HUES64 (cell line): ENCODE measurements around the gene RALB.
A peak's percentile ranks its signal among the peaks of the same experiment; 100 is the strongest.

Experiments used
- H3K27ac ChIP-seq: 2 replicates; pipeline ENCODE4 v1.7.0; 2013; ENCODE audit warnings: low read depth, low read length, inconsistent platforms
- H3K27me3 ChIP-seq: 2 replicates; pipeline ENCODE4 v1.6.1; 2013; ENCODE audit warnings: mild to moderate bottlenecking, low read length; ENCODE audit not compliant: insufficient read depth
- H3K36me3 ChIP-seq: 2 replicates; pipeline ENCODE4 v1.6.1; 2013; ENCODE audit warnings: mild to moderate bottlenecking, low read length; ENCODE audit not compliant: insufficient read depth
- H3K4me1 ChIP-seq: 2 replicates; pipeline ENCODE4 v1.6.1; 2013; ENCODE audit warnings: mild to moderate bottlenecking, low read length, moderate library complexity; ENCODE audit not compliant: insufficient read depth
- H3K4me3 ChIP-seq: 2 replicates; pipeline ENCODE4 v1.5.1; 2013; ENCODE audit warnings: mild to moderate bottlenecking, low read length, moderate library complexity
- H3K9ac ChIP-seq: 2 replicates; pipeline ENCODE4 v1.6.1; 2013; ENCODE audit warnings: mild to moderate bottlenecking, low read depth, low read length
- H3K9me3 ChIP-seq: 2 replicates; pipeline ENCODE4 v1.6.1; 2013; ENCODE audit warnings: low read depth, low read length; ENCODE audit not compliant: insufficient read depth
- WGBS: fragments of 150-250, 120-280 bp; methylation state at CpG from one replicate; pipeline ENCODE4 v1.1.7; 2013; ENCODE audit warnings: missing lambda C conversion rate; 5-methylcytosine and 5-hydroxymethylcytosine counted together

RALB gene

DNA sequence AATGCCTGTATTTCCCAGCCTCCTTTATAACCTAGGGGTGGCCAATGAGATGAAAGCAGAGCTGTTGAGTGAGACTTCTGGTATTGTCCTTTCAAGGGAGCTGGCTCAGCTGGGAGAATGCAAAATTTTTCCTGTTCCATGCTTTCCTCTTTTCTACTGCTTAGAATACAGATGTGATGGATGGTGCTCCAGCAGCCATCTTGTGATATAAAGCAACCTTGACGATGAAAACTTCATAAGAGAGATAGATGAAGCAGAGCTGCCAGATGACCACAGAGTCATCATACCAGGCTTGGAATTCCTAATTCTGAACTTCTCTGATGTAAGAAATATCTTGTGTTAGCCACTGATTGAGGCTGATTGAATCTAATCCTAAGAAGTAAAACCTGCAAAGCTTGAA lies 81.4 kb downstream of the RALB start:
- Histone ChIP-seq H3K9ac (no peak overlapping the region), H3K27ac (no peak overlapping the region), H3K9me3 (no peaks in the 10 kb centered on the region), H3K27me3 (peaks cover 18% of the 10 kb centered on the region), H3K4me1 (no peaks in the 10 kb centered on the region), H3K4me3 (no peak overlapping the region), H3K36me3 (no peaks in the 10 kb centered on the region)
- 94% methylated on average over 1 of the region's 1 CpG for WGBS

DNA sequence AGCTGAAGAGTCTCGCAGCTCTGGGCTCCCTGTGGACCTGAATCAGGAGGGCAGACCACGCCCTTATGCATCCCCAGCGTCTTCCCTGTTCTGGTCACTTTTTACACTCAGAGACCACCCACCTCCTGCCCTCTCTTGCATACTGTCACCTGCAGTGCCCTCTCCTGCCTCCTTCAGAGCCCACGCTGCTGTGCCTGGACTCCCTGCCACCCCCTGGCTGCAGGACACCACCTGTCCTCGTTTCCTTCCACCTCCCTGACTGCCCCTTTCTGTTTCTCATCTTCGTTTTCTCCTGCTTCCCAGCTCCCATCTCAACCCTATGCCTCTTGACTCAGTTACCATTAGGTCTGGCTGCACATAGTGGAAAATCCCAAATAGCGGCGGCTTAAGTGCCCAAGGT lies 84.1 kb downstream of the RALB start:
- Histone ChIP-seq H3K4me3 (no peak overlapping the region), H3K4me1 (no peaks in the 10 kb centered on the region), H3K9ac (no peak overlapping the region), H3K9me3 (no peaks in the 10 kb centered on the region), H3K36me3 (no peaks in the 10 kb centered on the region), H3K27ac (no peak overlapping the region), H3K27me3 (peaks cover 36% of the 10 kb centered on the region)
- 75% methylated on average over 8 of the region's 8 CpGs for WGBS

DNA sequence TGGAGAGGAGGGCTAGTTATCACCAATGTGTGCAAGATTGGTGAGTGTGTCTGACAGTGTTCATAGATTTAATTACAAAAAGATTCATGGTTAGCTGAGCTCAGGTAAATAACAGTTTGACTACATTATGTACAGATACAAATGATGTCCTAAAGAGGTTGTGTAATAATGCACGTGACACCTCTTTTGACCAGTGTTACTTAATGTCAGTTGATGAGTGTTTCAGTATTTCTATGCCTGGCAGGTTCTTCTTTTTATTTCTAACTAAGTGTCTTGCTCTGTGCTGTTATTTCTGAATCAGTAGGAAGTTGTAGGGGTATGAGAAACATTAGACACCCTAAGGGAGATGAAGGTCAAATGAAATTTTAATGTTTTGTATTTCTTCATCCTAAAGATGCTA lies 85.4 kb downstream of the RALB start:
- Histone ChIP-seq H3K27me3 (peaks cover 49% of the 10 kb centered on the region), H3K36me3 (no peaks in the 10 kb centered on the region)
- WGBS: 100% methylated on average over 1 of the region's 1 CpG

DNA sequence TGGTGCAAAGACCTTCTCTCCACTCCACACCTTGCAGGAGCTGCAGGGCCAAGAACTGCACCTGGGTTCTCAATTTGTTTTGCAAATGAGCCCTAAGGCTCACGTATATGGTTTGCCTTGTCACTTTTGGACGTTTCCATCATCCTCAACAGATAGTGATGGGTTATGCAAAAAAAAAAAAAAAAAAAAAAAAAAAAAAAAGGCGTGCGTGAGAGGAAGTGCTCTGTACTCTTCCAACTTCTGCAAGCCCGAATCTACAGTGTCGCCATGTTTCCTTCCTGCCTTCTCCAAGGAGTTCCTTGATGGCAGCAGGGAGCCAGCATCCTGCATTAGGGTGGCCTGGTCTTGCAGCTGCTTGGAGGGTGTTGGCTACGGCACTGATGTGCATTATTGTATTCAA lies 89.3 kb downstream of the RALB start:
- peaks cover 84% of the 10 kb centered on the region for H3K27me3 ChIP-seq
- H3K4me1 ChIP-seq: peaks cover 2% of the 10 kb centered on the region; the same call in 1 of the 2 replicates
- H3K9me3 ChIP-seq: no peaks in the 10 kb centered on the region
- no peak overlapping the region for H3K4me3 ChIP-seq
- WGBS: 88% methylated on average over 6 of the region's 7 CpGs
- H3K9ac ChIP-seq: no peak overlapping the region
- no peaks in the 10 kb centered on the region for H3K36me3 ChIP-seq
- H3K27ac ChIP-seq: no peak overlapping the region

More for the DNA sequence above, 85.4 kb downstream of the RALB start:
- H3K4me3 ChIP-seq: no peak overlapping the region
- no peak overlapping the region for H3K9ac ChIP-seq
- no peaks in the 10 kb centered on the region for H3K4me1 ChIP-seq
- no peak overlapping the region for H3K27ac ChIP-seq
- no peaks in the 10 kb centered on the region for H3K9me3 ChIP-seq

DNA sequence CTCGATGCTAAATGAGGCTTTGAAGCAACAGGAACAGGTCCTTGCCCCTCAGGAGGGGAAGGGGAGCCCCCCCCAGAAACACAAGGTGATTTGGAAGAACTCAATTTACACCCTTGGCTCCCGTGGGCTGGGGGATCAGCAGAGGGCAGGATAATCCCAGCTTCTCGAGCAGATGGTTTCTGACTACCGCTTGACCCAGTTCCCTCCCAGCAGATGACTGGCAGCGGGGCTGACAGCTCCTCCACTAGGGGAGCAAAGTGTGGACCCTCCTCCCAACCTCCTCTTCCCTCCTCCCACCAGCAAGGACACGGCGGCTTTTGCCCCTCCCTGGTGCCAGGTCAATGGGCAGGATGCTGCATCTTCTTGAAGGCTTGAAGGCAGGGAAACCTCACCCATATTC lies 89.8 kb downstream of the RALB start:
- Histone ChIP-seq H3K4me1 (peaks cover 4% of the 10 kb centered on the region; the same call in 1 of the 2 replicates), H3K9me3 (no peaks in the 10 kb centered on the region), H3K4me3 (no peak overlapping the region), H3K27ac (no peak overlapping the region), H3K36me3 (no peaks in the 10 kb centered on the region), H3K27me3 (peaks cover 88% of the 10 kb centered on the region), H3K9ac (no peak overlapping the region)
- 45% methylated on average over 7 of the region's 7 CpGs for WGBS

DNA sequence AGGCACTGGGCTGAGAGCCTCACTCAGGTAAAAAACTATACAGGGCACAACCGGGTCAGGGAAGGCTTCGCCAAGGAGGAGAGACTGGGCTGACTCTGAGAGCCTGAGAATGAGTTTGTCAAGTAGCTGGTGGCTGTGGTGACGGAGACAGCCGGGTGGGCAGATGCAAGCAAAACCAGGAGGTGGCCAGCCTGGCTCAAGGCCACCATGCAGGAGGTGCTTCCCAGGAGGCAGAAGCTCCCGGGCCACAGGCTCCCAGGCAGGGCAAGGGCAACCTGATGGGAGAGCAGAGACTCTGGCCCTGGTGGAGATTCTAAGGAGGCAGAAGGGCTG lies 90.4 kb downstream of the RALB start:
- Histone ChIP-seq H3K27ac (no peak overlapping the region), H3K9me3 (no peaks in the 10 kb centered on the region), H3K9ac (no peak overlapping the region), H3K4me1 (peaks cover 10% of the 10 kb centered on the region), H3K4me3 (no peak overlapping the region), H3K36me3 (no peaks in the 10 kb centered on the region), H3K27me3 (peaks cover 94% of the 10 kb centered on the region)
- 40% methylated on average over 5 of the region's 5 CpGs for WGBS

DNA sequence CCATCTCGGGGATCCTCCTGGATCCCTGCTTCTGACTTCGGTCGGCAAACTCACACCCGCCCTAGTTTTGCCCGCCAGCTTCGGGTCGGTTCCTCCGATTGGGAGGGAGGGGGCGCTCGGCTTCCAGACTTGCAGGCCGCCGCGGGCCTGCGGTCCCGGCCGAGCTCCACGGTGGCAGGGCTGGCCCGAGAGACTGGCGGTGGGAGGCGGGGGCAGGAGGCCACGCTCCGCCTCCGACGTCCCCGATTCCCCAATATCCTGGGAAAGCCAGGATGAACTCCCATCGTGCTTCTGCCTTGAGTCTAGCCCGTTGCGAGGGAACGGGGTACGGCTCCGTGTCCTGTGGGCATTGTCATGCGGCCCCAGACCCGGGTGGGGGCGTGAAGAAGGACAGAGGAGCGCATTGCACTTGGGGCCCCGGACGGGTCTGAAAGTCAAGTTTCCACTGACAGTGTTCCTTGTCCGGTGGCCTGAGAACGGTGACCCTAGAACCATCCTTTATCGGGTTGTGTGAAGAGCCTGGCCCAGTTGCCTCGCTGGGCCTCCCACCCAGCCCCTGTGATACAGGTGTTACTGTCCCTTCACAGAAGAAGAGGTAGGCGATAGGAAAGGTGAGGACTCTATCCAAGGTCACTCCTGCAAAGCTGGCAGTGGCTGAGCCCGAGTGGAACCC lies 90.9 kb downstream of the RALB start:
- no peaks in the 10 kb centered on the region for H3K36me3 ChIP-seq
- peaks cover 15% of the 10 kb centered on the region for H3K4me1 ChIP-seq
- peak overlapping the region; percentile 22; the same call in 1 of the 2 replicates for H3K4me3 ChIP-seq
- H3K27ac ChIP-seq: no peak overlapping the region
- peaks cover 96% of the 10 kb centered on the region for H3K27me3 ChIP-seq
- no peak overlapping the region for H3K9ac ChIP-seq
- no peaks in the 10 kb centered on the region for H3K9me3 ChIP-seq
- WGBS: 4% methylated on average over 43 of the region's 43 CpGs
